HS-27A (cell line): ENCODE data around the gene ADGRB3.

ENCODE experiments used
- DNase-seq: peaks from one replicate; pipeline ENCODE4 v3.0.0-alpha.2; 2012; ENCODE audit warnings: low read depth, missing footprints

The ADGRB3 gene

DNA sequence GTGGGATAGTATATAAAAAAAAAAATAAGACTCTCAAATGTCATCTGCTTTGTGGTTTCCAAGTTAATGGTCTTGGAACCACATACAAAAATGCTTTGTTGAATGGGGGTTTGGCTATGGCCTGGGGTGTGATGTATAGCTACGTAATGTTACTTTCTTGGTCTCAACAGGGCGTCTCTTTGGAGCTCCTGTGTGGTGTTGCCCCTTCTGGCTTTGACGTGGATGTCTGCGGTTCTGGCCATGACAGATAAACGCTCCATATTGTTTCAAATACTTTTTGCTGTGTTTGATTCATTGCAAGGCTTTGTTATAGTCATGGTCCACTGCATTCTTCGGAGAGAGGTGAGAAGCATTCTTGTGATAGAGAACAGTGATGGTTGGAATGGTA, 704.1 kb downstream of the ADGRB3 start:
- DNase-seq, result no peak

DNA sequence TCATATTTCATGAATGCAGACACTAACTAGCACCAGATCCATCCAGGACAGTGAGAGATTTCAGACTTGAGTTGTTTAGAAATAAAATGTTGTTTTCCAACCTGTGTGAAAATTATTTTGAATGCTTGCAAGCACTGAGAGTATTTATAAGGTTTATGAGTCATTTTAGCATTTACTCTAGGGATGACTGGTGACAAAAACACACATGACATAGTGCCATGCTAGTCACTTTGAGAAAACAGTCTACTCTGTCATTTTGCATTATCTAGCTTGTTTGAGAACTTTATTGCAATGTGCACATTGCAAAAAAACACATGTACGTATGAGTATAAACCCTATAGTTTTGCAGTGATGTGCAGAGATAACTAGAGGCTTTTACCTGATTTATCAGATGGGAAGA, 705.1 kb downstream of the ADGRB3 start:
- DNase-seq, result no peak

DNA sequence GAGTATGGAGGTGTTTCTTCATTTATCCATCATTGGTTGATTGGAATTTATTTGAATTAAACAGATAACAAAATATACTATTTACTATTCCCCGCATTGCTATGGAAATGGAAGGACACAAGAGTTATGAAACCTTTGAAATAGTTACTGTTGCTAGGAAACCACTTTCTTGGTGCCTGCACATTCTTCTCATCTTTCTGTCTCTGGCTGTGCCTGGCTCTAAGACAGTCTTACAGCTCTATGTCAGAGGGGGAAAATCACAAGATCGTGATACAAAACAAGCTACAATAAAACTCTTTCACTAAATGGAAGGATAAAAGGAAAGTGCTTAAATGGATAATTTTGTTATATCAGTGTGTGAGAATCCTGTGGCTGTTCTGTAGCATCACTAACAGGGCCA, 708.8 kb downstream of the ADGRB3 start:
- no peak for DNase-seq

DNA sequence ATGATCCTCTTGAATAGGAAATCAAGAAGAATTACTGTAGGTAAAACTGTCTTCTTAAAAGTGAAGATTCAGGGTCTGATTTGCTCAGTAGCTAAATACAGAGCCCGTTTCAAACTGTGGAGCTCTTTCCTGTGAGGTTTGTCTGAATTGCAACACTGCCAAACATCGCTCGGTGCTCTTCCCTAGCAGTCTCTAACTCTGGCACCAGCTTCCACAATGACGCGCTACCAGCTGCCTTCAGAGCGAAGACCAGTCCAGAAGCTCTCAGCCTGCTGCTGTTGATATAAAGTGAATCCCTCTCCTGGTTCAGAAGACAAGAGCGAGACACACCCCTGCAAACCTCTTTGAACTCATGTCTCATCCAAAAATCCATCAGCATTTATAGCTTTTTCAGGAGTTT, 714.7 kb downstream of the ADGRB3 start:
- no peak for DNase-seq

DNA sequence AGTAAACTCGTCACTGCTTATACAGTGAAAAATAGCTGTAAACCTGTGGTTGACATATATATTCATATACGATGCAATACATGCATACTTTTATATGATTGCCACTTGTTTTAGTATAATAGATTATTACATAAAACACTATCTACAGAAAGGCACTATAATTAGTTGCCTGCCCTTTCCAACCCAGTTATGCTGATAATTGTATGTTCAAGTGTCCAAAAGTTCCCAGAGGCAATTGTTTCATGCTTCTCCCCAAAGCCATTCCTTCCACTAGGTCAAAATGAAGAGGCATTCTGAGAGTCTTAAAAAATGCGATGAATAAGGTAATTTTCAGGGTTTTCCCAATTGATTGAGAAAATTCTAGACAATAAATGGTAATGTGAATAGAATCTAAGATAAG, 727.1 kb downstream of the ADGRB3 start:
- DNase-seq, result no peak

DNA sequence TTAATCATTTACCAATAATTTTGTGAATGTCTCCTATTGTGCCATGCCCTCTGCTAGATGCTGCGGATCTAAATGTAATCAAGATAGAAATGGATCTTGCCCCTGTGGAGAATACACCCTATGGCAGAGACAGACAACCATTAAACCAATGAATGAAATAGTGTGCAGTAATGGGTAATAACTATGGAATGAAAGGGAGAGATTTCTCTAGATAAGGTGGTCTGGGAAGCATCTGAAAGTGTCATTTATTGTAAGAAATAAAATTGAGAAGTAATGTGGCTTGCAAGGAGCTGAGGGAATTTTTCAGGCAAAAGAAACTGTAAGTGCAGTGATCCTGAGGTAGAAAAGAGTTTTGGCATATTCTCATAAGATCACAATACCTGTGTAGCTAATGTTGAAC, 731.7 kb downstream of the ADGRB3 start:
- DNase-seq, result no peak

DNA sequence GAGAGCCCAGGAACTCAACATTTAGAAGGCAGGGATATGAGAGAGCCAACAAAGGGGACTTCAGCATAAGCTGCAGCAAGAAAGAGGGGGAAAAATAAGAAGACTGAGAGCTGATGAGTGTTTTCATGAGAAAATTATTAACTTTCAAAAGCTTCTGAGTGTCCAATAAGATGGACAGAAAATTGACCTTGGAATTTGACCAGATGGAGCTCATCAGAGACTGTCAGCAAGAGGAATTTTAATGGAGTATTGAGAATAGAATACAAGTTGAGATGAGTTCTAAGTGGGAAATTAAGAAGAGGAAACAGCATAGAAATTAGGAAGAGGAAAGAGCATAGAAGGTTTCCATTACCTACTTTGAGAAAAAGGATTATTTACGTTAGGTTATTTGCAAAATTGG, 733.5 kb downstream of the ADGRB3 start:
- DNase-seq, result no peak

DNA sequence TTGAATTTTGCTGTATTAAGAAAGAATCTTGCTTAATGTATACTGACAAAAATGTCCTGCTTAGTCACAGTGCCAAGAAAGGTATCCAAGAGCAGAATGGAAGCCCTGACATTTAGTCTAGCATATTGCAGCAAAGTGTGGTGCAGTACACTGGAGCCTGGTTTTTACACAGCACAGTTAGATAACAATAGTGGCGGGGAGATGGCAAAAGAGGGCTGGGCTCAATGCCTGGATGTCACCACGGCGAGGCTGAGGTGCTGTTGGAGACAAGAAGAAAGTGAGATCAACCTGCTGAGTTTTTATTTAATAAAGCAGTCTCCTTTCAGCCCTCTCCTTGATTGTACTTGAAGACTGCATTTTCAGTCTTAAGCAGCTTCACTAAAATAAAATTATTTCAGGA, 735.7 kb downstream of the ADGRB3 start:
- no peak for DNase-seq

DNA sequence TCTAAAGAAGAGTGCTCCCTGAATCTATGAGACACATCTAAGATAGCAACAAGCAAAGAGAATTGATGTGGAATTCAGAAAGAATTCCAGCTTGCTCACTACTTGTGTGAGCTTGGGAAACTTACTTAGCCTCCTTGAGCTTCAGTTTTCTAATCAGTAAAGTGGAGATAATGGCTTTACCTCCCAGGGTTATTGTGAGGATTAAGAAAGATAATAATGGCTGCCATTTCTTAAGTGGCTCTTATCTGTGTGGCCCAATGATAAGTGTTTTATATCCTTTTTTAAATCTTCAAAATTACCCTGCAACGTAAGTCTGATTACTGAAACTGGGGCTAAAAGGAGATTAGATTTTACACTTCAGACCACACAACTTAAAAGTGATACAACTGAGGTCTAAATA, 743.2 kb downstream of the ADGRB3 start:
- DNase-seq, result no peak

DNA sequence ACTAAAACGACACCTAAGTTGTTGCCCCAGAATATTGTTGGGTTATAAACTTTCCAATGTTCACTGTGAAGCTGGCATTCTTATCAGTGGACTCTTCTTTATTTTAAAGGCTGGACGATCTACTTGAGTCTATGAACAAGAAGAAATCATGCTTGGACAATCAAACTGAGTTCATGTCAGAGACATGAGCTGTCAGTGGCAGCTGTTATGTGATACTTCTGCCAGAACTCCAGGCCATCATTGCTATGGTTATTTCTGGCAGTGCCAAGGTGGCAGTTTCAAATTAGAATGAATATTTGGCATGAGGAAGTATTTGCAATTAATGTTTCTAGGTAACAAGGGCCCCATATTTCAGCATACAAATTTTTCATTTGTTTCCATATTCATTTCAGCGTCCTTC, 744.4 kb downstream of the ADGRB3 start:
- no peak for DNase-seq

DNA sequence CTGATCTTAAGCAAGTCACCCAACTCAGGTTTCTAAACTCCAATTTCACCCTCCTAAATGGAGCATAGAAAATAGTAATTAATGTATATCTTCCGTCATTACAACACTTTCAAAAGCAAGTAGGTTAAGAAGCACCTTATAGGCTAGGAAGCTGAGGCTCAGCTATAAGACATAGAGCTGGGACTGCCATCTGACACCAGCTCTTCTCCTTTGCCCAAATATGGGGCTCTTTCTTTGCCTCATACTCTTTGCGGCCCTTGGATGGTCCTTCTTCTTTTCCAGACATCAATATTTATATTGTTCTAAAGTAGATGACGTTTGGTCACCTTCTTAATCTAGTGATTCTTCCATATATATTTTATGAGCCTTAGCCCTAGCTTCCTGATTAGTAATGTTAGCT, 748.5 kb downstream of the ADGRB3 start:
- no peak for DNase-seq

DNA sequence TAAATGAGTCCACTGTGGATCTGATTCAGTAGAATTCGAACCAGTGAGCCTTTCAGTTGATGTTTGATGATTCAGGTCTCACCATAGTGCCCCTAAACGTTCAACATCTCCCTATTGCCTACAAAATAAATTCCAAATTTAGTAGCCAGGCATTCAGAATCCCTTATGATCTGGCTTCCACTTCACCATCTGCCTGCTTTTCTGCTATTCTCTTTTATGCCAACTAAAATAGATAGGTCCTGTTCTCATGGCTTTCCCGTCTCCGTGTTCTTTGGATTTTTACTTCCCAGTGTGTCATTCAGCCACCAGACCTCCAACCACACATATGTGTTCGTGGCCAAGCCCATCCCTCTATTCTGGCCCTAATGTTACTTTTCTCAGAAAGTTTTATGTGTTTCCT, 751.3 kb downstream of the ADGRB3 start:
- DNase-seq, result no peak

DNA sequence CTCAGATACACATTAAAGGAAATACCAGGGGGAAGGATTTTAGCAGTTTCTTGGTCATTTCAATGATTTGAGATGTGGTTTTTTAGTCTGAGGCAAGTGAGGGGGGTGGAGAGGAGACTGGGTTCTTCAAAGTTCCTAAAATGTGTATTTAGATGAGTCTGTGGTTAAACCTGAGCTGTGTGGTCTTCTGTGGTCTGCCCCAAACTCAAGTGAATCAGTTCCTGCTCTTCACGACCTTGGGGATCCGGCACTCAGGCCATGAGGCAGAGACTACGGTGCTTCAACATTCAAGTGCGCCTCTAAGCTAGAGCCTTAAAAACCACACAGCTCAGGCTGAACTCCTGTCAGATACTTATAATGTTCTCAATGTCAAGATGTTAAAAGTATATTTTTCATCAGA, 755.0 kb downstream of the ADGRB3 start:
- no peak for DNase-seq

DNA sequence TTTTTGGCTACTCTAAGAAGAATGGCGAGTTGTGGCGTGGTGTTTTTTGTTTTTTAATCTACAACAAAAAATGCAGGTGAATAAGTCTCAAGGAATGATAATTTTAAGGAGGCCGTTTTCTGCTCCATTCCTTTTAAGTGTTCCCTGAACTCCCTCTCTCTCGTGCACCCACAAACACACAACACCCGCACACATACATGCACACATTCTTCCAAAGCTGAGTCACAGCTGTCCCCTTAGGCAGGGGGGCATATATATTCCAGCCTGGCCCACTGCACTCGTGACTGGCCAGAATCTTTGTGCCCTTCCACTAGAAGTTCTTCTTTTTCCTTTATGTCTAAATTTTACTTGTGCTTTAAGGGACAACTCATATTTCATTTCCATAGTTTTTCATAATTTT, 756.0 kb downstream of the ADGRB3 start:
- peak; percentile 14 for DNase-seq

DNA sequence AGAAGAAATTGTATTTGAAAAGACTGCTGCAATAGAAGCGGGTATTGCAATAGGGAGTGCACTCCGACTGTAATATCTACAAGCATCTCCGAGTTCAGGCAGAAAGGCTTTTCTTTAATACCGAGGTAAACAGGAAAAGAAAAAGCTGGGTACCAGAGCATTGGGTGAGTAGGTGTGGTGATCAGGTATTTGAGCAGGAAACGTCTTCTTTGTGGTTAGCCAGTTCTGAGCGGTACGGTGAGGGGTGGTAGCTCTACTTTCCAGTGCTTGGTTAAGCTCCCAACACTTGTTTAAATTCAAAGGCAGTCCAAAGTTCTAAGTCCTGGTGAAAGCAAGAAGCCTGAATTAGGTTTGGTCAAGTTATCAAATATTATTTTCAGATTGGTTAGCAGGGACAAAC, 757.7 kb downstream of the ADGRB3 start:
- DNase-seq, result no peak

DNA sequence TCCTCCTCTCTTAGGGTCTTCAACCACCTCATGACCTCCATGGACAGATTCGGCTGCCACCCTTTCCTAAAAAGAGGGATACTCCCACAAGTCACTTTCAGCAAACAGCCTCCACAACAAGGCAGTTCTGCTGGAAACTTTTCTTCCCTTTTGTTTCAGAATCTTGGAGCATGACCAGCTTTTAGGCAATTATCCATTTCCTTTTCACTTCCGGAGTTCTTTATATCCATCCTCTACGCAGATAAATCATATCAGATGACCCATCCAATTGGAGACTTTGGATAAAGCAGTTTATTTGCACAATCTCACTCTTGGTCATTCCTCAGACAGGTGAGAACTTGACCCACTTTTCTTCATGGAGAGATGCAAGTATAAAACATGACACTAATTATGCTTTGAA, 763.2 kb downstream of the ADGRB3 start:
- DNase-seq, result no peak

DNA sequence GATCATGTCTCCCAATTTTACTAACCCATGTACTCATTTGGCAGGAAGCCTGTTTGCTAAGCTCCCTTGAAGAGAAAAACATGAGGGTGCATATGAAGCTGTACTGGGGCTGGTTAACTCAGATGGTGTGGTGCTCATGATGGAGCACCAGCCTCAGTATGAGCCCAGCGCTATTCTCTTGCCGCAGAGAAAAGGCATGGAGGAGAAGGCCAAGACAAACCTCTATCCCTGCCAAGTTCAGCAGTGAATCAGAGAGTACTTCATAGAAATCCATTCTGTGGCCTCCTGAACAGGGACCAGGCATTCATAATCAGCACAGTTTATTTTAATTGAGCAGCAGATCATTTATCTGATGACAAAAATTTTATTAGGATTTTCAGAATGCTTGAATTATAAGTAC, 763.6 kb downstream of the ADGRB3 start:
- DNase-seq, result no peak

DNA sequence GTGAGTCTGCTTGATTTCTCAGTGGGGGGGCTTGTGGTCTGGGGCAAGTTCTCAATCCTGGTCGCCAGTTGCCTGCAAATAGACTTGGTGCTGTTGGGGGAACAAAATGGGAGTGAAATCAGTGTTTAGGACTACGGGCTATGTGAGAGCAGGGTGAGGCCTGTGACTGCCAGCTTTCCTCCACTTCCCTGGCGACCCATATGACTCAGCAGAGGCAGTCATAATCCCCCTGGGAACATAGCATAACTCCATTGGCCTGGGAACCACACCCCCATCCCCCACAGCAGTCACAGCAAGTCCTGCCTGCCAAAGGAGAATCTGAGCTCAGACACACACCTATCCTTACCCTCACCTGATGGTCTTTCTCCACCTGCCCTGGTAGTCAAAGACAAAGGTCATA, 773.8 kb downstream of the ADGRB3 start:
- no peak for DNase-seq

DNA sequence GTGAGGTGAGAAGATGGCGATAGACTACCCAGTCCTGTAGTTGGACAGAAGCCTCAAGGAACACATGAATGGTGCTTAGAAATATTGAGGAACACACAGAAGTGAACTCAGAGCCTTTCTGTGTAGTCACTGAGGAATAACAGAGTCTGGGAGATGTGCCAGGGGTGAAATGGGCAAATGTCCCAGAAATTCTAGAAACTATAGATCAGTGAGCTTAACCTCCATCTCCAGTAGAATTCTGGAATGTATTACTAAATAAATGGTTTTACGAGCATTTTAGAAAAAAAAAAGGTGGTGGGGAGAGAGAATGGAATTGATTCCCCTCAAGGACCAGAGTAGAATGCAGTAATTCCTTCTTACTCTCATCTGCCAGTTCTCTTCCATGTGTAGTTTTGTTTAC, 781.7 kb downstream of the ADGRB3 start:
- DNase-seq, result peak; percentile 76

DNA sequence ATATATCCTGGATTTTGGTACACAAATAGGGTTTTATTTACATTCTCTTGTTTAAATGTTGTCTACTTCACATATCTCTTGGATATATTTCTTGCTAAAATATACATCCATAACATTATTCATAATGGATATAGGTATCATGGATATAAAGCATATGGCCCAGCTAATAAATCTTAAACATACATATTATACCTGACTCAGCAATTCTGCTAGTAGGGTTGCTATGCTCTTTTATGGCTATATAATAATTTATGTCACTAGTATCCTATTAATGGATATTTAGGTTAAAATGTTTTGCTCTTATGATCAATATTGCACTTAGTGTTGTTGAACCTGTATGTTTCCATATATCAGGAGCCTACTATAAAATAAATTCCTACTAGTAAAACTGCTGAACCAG, 786.2 kb downstream of the ADGRB3 start:
- DNase-seq, result no peak

DNA sequence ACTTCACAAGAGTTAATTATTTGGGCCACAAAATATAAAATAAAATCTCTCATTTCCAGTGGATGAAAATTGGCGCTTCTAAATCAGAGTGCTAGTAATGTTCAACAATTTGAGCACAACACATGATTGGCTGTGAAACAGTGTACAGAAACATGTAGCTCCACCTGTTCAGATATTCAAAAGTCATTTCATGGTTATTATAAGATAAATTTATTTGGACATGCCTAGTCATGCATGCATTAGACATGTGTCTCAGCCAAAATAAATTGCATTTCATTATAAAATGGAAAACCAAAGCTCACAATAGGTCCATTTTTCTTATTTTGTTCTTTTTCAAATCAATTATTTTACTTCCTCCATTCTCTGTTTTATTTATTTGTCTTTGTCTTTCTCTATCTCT, 786.9 kb downstream of the ADGRB3 start:
- DNase-seq, result no peak

DNA sequence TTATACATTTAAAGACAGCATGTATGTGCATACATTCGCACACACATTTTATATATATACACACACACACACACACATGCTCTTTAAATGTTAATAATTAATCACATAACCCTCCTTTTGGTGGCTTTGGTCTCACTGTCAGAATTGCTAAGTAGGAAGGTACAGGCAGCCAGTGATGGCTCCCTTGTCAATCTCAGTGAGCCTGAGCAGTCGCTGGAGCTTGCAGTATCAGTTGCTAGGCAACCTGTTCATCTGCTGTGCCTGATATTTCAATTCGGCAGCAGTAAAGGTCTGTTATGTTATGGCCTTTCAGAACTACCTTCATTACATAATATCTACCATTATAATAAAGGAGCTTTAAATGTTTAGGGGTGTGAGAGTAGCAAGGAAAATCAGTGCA, 787.4 kb downstream of the ADGRB3 start:
- DNase-seq, result no peak

DNA sequence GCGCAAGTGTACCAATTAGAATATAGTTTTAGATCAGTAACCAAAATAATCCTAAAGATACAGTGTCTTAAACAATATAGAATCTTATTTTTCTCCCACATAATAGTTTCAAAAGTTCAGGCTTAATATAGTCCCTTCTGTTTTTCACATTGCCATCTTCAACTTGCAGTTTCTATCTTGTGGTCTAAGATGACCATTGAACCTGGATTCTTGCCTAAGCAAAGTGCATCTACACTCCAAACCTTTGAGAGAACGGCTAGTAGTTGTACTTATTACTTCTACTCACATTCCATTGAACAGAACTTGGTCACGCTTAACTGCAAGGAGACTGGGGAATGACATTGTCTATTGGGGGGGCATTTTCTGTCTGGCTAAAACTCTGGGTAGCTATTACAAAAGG, 788.7 kb downstream of the ADGRB3 start:
- DNase-seq, result no peak

DNA sequence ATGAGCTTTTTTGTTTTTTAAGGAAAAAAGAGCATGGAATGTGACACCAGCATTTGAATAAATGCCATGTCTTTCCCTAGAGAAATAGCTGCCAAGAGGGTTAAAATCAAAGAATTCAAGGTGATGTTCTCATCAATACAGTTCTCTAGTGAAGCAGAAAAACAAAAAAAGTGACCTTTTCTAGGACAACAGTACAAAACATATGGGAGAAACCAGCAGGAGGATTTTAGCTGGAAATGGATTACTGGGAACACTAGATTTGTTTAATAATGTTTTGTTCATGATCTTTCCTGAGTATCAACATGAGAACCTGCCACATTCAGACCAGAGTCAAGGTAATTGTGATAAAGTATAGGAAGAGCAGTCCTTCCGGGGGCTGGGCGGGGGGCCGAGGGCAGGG, 789.5 kb downstream of the ADGRB3 start:
- no peak for DNase-seq

DNA sequence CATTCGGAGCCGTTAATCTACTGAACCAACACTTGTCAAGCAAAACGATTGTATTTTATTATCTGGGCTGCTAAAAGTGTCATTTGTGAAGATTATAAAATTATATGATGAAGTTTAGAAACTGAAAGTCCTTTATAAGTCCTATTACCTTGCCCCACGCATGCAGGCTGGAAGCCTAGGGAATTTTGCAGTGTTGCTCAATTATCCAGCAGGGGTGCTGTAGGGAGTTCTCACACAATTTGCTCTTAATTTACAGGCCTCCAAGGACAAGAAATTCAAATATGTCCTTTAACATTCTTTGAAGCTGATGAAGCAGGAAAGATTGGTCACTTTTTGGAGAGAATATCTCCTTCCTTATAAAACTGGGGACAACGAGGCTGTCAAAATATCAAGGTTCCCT, 792.8 kb downstream of the ADGRB3 start:
- no peak for DNase-seq
